IPS-15b (cell line): ENCODE measurements around the gene APPBP2.

Experiments
- H3K27me3 ChIP-seq: one replicate; pipeline ENCODE4 v1.6.1; 2013; ENCODE audit warnings: low read length; ENCODE audit not compliant: control insufficient read depth, insufficient read depth
- H3K36me3 ChIP-seq: one replicate; pipeline ENCODE4 v1.6.1; 2013; ENCODE audit warnings: low read length; ENCODE audit not compliant: control insufficient read depth, insufficient read depth
- H3K4me1 ChIP-seq: one replicate; pipeline ENCODE4 v1.6.1; 2013; ENCODE audit warnings: mild to moderate bottlenecking, low read length; ENCODE audit not compliant: control insufficient read depth, insufficient read depth
- H3K4me3 ChIP-seq: one replicate; pipeline ENCODE4 v1.5.1; 2013; ENCODE audit warnings: low read depth, low read length
- H3K9ac ChIP-seq: one replicate; pipeline ENCODE4 v1.6.1; 2013; ENCODE audit warnings: low read depth, mild to moderate bottlenecking, low read length
- H3K9me3 ChIP-seq: one replicate; pipeline ENCODE4 v1.6.1; 2013; ENCODE audit warnings: mild to moderate bottlenecking, low read length; ENCODE audit not compliant: control insufficient read depth, insufficient read depth

The APPBP2 gene, protein sequence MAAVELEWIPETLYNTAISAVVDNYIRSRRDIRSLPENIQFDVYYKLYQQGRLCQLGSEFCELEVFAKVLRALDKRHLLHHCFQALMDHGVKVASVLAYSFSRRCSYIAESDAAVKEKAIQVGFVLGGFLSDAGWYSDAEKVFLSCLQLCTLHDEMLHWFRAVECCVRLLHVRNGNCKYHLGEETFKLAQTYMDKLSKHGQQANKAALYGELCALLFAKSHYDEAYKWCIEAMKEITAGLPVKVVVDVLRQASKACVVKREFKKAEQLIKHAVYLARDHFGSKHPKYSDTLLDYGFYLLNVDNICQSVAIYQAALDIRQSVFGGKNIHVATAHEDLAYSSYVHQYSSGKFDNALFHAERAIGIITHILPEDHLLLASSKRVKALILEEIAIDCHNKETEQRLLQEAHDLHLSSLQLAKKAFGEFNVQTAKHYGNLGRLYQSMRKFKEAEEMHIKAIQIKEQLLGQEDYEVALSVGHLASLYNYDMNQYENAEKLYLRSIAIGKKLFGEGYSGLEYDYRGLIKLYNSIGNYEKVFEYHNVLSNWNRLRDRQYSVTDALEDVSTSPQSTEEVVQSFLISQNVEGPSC

DNA sequence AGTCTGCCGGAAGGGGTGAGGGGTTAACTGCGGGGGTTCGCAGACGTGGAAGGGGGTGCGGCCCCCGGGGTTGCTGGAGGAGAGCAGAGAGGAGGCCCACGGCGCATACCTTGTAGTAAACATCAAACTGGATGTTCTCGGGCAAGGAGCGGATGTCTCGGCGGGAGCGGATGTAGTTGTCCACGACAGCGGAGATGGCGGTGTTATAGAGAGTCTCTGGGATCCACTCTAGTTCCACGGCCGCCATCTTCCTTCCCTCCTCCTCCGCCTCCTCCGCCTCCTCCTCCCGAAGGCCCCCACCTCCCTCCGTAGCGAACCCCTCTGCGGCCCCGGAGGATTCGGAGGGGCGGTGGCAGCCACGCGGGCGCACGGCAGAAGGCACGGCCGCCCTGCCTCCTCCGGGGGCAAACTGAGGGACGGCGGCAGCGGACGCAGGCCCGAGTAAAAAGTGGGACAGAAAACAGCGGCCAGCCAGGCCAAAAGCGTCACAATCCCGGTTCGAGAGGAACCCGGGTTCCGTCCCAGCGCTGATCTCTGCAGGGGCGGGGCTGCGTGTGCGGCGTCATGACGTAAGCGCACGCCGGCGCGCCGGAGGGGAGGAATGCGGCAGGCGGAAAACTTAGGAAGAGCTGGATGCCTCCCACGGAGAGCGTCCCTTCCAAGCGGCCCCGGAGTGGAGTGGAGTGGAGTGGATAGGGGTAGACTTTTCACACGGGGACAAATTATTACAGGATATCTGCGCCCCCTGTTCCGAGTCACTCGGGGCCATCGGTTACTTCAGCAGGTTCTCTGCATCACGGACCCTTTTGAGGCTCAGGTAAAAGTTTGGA lies at the start of gene APPBP2:
APPBP2 (minus strand) TSS at position 558 of the 830 bp plus-strand sequence; CDS start at position 247, 311 bp downstream.
- no peaks in the 10 kb centered on the region for H3K36me3 ChIP-seq

DNA sequence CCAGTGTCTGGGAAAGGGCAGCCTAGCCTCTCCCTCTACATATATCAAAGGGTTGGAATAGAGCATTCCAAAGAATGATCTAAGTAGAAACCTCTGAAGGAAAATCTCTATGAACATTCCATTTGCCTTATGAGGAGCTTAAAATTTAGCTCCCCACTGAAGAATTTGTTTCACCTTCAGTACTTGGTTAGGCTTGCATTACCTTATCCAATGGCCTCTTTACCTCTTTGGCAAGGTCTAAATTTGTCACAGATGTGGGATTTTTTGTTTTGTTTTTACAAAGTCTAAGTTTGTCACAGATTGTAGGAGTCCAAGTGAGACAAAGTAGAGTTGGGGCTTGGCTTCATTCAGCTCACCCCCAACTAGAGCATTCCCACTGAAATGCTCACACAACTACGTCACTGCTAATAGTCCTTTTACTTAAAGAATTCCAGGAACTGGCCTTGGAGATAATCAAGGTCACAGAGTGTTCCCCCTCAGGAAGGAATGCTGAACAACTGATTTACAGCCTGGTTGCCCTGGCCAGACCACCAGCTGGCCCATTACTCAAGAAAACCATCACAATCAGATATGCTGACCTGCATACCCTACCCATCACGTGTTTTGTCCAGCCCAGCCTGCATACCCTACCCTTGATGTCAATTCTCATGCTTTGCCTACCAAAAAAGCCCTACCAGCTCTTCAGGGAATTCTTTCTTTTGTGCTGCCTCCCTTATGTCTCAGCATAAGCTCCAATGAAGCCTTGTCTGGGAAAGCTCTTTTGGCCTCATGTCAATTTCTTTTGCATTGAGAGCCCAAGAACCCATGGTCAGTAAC lies 47.4 kb upstream of the APPBP2 start:
- no peak overlapping the region for H3K4me3 ChIP-seq
- no peaks in the 10 kb centered on the region for H3K27me3 ChIP-seq
- no peak overlapping the region for H3K9ac ChIP-seq
- H3K36me3 ChIP-seq = no peaks in the 10 kb centered on the region
- no peaks in the 10 kb centered on the region for H3K4me1 ChIP-seq
- no peaks in the 10 kb centered on the region for H3K9me3 ChIP-seq

More for the DNA sequence above, at the start of gene APPBP2:
- peak within 1 kb of the TSS; percentile 100 for H3K4me3 ChIP-seq
- no peaks in the 10 kb centered on the region for H3K4me1 ChIP-seq
- peak within 1 kb of the TSS; percentile 95 for H3K9ac ChIP-seq
- no peaks in the 10 kb centered on the region for H3K9me3 ChIP-seq
- H3K27me3 ChIP-seq = no peaks in the 10 kb centered on the region

DNA sequence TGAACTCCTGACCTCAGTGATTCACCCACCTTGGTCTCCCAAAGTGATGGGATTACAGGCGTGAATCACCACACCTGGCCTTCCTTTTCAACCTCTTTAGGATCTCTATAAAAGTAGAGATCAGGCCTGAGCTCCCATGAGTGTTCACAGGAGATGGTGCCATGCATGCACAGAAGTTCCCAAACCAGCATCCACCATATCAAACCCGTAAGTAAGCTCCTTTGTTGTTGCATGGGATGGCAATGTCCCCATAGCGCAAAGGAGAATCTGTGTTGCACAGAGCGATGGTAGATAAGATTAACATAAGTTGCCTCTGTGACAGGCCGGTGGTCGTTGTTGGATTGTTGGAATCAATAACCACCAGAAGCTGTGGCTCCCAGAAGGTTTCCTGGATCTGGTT lies 39.2 kb upstream of the APPBP2 start:
- Histone ChIP-seq H3K9ac (no peak overlapping the region), H3K4me3 (no peak overlapping the region), H3K27me3 (no peaks in the 10 kb centered on the region), H3K9me3 (no peaks in the 10 kb centered on the region), H3K4me1 (no peaks in the 10 kb centered on the region), H3K36me3 (no peaks in the 10 kb centered on the region)

DNA sequence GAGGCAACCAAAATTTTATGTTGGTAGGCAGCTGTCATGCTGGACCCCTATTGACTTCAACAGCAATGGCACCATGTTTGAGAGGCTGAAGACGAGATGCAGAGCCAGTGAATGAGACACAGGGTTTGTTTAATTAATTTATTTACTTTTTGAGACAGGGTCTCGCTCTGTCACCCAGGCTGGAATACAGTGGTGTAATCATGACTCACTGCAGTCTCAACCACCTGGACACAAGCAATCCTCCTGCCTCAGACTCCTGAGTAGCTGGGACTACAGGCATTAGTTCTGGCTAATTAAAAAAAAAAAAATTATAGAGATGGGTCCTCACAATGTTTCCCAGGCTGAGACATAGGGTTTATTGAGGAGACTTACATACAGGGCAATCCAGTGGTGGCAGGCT lies 37.7 kb upstream of the APPBP2 start:
- no peaks in the 10 kb centered on the region for H3K36me3 ChIP-seq
- no peaks in the 10 kb centered on the region for H3K27me3 ChIP-seq
- H3K4me3 ChIP-seq = no peak overlapping the region
- H3K9ac ChIP-seq = no peak overlapping the region
- H3K9me3 ChIP-seq = no peaks in the 10 kb centered on the region
- no peaks in the 10 kb centered on the region for H3K4me1 ChIP-seq

DNA sequence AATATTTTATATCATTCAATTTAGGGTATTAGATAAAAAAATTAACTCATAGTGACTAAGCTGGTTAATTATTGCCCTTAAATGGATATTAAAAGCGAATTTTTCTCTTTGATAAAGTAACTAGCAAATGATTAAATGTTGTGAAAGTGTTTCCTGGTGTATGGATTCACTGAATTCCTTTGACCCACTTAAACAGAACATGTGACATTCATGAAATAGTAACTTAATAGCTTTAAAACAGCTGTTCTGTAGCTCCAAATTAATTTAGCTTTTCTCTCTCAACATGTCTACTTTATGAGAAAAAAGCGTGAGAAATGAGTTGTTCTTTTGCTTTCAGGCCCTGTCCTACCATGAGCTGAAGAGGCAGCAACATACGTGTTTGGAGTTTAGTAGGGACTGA lies 36.4 kb upstream of the APPBP2 start:
- H3K9ac ChIP-seq = no peak overlapping the region
- no peak overlapping the region for H3K4me3 ChIP-seq
- no peaks in the 10 kb centered on the region for H3K4me1 ChIP-seq
- no peaks in the 10 kb centered on the region for H3K27me3 ChIP-seq
- no peaks in the 10 kb centered on the region for H3K36me3 ChIP-seq
- H3K9me3 ChIP-seq = no peaks in the 10 kb centered on the region

DNA sequence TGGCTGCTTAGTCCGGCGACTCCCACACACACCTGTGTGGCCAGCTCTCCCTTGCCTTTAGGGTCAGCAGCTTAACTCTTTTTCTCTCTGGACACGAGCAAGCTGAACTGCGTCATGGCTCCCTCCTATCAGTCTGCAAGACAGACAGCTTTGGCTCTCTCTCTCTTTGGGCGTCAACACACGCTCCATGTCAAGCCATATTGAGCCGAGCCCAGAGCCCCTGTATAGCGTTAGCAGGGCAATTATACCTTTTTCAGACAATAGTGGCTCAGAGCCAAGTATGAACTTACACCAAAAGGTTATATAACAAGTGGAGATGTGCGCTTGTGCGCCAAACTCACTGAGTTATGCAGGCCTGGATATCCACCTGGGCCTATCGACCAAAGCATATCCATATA lies 34.8 kb upstream of the APPBP2 start:
- Histone ChIP-seq H3K9ac (no peak overlapping the region), H3K27me3 (no peaks in the 10 kb centered on the region), H3K36me3 (no peaks in the 10 kb centered on the region), H3K9me3 (peaks cover 6% of the 10 kb centered on the region), H3K4me3 (no peak overlapping the region), H3K4me1 (no peaks in the 10 kb centered on the region)

DNA sequence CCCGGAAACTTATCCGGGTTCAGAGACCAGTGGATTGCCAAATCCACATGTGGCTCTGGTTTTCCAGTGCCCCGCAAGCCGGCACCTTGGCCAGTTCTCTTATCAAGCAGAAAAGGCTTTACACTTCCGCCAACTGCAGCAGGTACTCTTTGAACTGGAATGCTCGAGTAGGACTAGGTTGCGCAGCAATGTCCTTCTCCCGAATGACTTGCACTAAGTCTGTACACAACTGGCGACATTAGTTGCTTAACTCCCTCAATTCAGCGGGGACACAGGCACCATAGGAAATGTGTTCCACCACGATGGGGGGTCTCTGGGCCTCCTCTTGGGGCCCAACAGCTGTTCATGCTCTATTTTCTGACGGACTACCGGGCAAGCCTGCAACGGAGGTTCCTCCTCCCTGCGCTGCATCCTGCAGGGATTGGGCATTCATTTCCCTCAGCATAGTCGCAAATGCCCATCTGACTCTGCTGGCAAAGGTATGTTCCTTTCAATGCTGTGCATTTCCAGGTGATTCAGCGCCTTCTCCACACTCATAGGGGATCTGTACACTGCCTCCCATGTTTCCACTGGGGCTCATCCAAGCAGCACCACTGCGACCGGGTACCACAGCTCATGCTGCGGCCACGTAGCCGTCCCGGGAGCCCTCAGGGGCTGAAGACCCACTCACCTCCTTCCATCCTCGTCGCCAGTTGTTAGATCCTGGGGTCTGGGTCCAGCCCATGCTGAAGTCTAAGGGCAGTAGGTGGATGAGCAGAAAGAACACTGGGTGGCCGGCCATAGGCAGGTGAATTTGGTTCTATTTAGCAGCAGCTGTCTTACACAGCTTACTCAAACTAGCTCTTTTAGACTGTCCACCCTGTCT lies 34.2 kb upstream of the APPBP2 start:
- Histone ChIP-seq H3K9ac (no peak overlapping the region), H3K36me3 (no peaks in the 10 kb centered on the region), H3K9me3 (peaks cover 6% of the 10 kb centered on the region), H3K4me3 (no peak overlapping the region), H3K27me3 (no peaks in the 10 kb centered on the region), H3K4me1 (no peaks in the 10 kb centered on the region)

DNA sequence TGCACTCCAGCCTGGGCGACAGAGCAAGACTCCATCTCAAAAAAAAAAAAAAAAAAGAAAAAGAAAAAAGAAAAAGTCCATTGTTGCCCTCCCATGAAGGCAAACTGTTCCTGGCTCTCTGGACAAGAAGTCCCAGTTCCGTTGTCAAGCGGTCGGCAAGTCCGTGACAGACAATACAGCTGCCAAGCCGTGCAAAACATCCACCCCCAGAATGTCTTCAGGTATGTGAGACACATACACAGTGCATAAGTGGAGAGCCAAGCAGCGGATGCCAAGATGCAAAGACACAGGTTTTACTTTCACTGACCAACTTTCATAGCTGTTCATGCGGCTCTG lies 33.6 kb upstream of the APPBP2 start:
- Histone ChIP-seq H3K4me1 (no peaks in the 10 kb centered on the region), H3K27me3 (no peaks in the 10 kb centered on the region), H3K36me3 (no peaks in the 10 kb centered on the region), H3K9me3 (peaks cover 6% of the 10 kb centered on the region), H3K4me3 (no peak overlapping the region), H3K9ac (no peak overlapping the region)

DNA sequence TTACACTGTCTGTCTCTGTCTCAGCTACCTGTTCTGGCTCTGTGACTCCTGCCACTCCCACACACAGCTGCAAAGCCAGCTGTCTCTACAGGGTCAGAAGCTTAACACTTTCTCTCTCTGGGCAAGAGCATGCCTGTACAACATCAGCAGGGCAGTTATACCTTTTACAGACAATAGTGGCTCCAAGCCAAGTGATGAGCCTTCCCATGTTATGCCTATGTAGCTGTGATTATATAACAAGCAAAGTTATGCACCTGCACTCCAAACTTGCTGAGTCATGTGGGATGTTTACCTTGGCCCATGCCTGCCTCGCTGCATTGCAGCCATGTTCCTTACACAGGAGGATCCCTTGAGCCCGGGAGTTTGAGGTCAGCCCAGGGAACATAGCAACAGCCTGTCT lies 31.8 kb upstream of the APPBP2 start:
- Histone ChIP-seq H3K27me3 (no peaks in the 10 kb centered on the region), H3K9me3 (peaks cover 6% of the 10 kb centered on the region), H3K4me3 (no peak overlapping the region), H3K4me1 (no peaks in the 10 kb centered on the region), H3K9ac (no peak overlapping the region), H3K36me3 (no peaks in the 10 kb centered on the region)

DNA sequence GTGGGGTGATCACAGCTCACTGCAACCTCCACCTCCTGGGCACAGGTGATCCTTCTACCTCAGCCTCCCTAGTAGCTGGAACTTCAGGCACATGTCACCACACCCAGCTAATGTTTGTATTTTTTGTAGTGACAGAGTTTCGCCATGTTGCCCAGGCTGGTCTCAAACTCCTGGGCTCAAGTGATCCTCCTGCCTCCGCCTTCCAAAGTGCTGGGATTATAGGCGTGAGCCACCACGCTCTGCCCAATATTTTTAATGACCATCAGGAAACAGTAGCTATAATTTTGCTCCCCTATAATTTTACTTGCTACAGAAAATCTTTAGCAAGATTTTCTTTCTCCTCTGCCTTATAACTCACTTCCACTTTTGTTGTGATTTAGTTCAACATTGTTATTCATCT lies 29.7 kb upstream of the APPBP2 start:
- Histone ChIP-seq H3K4me1 (no peaks in the 10 kb centered on the region), H3K9me3 (peaks cover 6% of the 10 kb centered on the region), H3K9ac (no peak overlapping the region), H3K4me3 (no peak overlapping the region), H3K27me3 (no peaks in the 10 kb centered on the region), H3K36me3 (no peaks in the 10 kb centered on the region)
